Islet of Langerhans (tissue), 1 donor: ENCODE results near the gene POLR3H.
"Not testable (repeated sequence)": the region's sequence is repeated elsewhere in the genome, so short reads cannot be mapped to it uniquely, and the experiment has no call there.

Experiments used
- FAIRE-seq: peaks from one replicate; lab custom pipeline; 2011; peaks lifted over from hg19 to GRCh38; lab: Jason Lieb, UNC

Gene POLR3H

DNA sequence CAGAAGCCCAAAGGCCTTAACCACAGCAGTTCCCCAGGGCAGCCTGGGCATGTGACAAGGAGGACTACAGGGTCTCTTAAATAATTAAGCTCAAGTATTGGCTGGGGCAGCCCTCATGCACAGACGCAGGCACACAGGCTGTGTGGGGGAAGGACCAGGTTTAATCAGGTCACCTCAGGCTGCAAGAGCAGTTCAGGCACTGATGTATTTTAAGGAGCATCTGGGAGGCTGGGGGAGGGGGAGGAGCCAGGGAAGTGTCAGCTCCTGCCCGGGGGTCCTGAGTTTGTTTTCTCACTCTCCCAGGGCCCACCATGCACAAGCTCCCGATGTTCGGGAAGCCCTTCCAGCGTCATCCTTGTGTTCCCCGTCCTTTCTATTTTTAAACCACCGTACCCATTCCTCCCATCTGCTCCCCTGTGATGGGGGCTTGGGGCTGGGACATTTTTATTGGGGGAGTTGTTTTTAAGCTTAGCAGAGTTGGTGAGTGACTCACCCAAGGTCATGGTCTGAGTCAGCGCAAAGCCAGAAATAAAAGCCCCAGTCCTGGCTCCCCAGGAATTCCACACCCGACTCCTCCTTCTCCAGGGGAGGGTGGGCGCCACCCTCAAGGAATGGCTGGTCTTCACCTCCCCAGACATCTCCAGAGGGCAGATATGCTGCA is 18.9 kb upstream of the POLR3H start:
- no peak for FAIRE-seq

DNA sequence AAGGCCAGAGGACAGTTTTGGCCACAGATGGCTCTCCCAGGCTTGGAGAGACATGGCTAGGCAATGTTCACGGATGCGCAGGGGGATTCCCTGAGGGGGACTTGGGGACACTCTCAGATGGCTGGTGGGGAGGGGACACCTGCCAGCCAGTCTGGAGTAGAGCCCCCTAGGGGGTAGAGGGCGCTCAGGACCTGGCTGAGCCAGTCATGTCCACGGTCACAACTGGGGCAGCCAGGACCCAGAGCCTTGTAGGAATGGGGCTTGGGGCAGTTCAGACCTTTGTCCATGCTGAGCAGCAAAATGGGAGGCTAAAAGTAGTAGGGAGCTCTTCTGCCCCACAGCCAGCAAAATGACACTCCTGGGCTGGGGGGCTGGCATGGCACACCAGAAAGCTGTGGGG is 18.2 kb upstream of the POLR3H start:
- FAIRE-seq: no peak

DNA sequence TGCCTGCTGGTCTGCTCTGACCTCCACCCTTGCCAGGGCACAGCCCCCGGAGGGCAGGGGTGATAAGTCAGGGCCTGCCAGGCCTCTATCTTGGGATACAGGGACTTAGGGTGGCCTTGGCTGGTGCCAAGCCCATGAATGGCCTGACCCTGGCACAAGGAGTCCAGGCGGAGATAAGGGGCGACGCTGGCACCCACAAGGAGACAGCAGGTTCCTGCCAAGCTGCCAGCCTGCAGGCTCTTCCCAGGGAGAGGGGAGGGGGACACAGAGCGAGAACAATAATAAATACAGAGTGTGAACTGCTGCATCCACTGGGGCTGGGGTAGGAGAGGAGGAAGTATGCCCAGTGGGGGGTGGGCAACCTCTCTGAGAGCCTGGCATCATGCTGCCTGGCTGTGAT is 17.5 kb upstream of the POLR3H start:
- no peak for FAIRE-seq

DNA sequence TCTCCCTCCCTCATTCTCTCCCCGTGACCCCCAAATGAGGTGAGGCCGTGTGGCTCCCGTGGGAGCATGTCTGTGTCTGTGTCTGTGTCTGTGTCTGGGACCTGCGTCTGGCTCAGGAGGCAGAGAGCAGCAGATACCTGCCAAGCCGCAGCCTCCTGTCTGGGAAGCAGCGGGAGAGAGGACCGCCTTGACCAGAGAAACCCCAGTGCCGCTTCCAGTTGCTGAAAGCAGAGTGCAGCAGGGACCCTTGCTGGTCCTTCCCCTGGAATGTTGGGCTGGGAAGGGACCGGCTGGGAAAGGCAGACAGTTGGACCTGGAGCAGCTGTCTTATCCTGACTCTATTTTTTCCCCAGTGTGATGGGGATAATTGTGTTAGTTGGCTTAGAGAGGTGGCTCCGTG is 17.1 kb upstream of the POLR3H start:
- no peak for FAIRE-seq

DNA sequence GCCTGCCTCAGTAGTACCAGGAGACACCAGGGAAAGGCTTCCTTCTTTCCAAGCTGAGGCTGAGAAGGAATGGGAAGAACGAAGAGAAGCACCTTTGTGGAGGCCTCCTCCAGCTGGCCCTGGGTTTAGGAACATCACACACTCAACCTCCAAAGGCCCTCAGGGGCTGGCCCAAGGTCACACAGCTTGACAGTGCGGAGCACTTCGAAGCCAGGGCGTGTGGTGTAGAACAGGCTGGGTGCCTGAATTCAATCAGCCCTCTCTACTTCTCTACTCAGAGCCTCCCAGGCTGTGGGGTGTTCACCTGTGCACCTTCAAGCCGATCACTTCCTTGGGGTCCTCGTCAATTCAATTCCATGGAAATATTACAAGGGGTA is 15.8 kb upstream of the POLR3H start:
- no peak for FAIRE-seq

DNA sequence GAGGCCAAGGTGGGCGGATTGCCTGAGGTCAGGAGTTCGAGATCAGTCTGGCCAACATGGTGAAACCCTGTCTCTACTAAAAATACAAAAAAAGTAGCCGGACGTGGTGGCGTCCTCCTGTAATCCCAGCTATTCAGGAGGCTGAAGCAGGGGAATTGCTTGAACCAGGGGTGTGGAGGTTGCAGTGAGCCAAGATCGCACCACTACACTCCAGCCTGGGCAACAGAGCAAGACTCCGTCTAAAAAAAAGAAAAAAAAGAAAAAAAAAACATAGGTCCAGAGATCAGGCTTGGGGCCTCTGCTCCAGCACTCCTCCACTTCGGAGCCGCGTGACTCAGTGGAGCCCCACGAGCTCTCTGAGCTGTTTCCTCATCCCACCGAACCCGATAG is 14.0 kb upstream of the POLR3H start:
- FAIRE-seq: not testable (repeated sequence)

DNA sequence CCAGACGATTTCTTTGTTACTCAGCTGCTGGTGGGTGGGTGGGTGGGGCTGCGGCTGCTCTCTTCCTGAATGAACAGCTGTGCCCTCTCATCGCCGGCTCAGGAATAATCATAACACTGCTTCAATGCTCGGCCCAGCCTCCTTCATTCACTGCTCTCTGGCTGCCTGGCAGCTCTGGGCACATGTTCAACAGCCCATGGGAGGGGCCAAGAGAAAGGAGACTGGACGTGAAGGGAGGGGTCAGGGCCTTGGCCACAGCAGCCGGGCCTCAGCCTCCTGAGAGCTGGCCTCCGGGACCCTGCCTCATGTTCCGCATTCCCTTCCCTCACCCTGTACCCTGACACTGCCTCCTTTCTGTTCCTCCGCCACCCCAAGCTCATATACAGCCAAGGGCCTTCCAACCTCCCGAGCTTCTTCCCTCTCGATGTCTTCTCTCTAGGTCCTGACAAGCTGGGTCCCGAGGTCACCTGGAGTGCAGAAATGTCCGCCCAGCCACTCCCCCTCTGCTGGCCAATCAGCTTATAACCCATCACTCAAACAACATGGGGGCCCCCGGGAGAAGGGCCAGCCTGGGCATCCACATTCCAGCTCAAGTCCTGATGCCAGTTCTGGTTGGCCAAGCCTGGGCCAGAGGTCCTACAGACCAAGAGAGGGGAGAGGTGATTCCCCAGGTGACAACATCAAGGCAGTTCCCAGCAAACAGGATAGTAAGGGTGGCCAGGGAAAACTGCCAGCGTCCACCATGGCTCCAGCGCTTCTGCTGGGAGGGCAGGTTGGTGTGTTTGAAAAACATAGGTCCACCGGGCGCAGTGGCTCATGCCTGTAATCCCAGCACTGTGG is 13.4 kb upstream of the POLR3H start:
- FAIRE-seq: no peak

DNA sequence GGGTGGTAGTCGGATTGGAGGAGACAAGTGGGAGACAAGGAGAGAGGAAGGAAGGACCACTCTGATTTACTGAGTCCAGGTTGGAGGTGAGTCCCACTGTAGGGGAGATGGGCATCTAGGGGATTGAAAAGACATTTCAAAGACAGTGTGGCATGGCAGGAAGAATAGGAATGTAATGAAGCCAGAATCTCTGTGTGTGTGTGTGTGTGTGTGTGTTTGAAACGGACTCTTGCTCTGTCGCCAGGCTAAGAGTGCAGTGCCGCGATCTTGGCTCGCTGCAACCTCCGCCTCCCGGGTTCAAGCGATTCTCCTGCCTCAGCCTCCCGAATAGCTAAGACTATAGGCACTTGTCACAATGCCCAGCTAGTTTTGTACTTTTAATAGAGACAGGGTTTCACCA is 12.3 kb upstream of the POLR3H start:
- FAIRE-seq: no peak

DNA sequence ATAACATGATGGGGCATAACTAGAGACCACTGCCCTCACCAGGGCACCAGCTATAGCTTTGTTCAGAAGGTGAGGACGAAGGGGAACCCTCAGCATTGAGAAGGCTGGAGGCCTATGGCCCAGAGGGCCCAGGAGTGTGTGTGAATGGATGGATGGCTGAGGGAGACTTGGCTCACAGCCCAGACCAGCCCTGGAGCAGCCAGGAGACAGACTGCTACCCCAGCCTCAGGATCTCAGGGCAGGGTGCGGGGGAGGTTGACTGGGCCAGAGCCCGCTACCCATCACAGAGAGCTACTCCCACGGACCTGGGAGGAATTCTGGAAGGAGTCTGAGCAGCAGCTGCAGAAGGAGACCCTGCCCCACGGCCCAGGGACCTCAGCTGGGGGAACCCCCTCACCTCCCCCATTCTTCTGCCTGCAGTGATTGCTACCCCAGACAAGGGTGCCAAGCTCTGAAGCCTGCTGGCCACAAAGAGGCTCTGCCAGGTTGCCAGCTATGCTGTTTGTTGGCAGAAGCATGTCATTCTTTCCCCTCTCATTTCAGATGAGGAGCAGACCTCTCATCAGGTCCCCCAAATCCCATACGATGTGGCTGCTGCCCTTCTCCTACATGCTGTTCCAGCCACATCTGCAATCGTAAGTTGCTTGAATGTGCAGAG is 11.2 kb upstream of the POLR3H start:
- FAIRE-seq: no peak

DNA sequence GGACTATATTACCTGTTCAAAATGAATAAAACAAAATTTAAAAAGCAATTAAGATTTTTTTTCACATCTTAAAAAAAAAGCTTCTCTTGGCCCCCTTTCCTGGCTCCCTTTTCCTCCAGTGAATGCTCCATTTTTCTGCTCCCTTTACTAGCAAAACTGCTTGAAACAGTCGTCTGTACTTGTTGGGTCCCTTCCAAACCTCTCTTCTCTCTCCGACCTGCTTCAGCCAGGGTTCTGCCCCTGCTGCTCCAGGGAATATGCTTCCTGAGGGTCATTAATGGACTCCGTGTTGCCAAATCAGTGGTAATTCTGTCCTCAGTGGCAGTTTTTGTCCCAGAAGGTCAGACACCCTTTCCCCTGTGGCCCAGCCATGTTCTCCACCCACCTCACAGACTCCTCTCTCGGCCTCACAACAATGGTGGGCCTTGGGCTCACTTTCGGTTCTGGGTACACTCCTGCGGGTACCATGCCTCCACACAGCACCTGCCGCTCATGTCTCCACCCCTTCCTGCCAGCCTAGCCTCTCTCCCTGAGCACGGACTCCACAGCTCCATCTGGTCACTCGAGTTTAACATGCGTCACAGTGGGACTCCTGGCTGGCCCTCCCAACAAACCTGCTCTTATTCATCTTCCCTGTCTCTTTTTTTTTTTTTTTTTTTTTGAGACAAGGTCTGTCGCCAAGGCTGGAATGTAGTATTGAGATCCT is 7.8 kb upstream of the POLR3H start:
- no peak for FAIRE-seq

DNA sequence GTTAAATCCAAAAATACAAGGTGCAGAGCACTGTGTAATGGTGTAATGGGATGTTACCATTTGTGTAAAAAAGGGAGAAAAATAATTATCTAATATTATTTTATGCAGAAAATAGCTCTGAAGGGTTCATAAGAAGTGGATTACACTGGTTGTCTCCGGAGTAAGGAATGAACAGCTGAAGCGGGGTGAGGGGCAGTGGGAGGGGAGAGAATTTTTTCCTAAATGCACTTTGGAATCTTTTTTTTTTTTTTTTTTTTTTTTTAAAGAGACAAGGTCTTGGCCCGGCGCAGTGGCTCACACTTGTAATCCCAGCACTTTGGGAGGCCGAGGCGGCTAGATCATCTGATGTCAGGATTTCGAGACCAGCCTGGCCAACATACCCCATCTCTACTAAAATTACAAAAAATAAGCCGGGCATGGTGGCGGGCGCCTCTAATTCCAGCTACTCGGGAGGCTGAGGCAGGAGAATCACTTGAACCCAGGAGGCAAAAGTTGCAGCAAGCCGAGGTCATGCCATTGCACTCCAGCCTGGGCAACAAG is 6.8 kb upstream of the POLR3H start:
- FAIRE-seq: no peak

DNA sequence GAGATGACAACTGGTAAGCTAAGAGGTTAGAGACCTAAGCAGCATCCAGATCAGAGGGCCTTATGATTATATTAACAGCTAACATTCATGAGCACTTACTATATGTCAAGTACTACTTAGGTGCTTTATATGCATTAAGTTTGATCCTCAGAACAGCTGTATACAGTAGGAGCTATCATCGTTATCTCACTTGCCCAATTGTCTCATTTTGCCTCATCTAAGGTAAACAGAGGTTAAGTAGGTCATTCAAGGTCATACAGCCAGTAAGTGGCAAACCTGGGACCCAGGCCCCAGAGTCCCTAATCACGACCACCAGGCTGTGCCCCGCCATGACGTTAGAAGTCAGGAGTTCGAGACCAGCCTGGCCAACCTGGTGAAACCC is 4.6 kb upstream of the POLR3H start:
- no peak for FAIRE-seq

DNA sequence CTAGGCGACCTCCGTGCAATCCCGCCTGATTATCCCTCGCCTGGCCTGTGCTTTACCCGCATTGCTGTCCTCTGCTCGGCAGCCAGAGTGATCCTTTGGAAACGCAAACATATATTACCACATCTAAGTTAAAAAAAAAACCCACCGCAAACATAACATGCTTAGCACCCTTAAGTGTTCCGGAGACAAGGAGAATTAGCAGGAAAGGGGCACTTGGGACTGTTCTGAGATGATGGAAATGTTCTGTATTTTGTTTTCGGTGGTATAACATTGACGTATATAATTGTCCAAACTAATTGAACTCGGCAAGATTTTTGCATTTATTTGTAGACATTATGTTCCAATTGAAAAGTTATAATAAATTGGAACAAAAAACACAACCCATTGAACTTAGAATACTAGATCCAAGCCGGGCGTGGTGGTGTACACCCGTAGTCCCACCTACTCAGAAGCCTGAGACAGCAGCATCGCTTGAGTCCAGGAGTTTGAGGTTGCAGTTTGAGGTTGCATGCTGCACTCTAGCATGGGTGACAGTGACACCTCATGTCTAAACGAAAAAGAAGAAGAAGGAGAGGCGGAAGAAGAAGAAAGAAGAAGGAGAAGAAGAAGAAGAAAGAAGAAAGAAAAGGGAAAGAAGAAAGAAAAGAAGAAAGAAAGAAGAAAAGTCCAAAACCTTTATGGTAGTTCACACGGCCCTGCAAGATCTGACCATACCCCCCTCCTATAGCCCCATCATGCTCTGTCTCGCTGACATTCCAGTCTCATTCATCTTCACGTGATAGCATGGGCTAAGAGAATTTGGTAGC is 604 bp upstream of the POLR3H start:
- peak; percentile 94 for FAIRE-seq

DNA sequence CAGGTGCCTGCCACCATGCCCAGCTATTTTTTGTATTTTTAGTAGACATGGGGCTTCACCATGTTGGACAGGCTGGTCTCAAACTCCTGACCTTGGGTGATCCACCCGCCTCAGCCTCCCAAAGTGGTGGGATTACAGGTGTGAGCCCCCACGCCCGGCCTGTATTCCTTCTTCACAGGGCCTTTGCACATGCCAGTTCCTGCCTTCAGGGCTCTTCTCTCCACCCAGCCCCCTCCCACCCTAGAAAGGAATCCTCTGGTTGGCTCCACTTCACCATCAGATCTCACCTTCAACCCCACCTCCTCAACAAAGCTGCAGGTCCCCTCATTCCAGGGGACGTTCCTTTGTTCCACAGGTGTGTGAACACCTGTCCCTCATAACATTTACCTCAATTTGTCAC is 2.0 kb downstream of the POLR3H start:
- no peak for FAIRE-seq

DNA sequence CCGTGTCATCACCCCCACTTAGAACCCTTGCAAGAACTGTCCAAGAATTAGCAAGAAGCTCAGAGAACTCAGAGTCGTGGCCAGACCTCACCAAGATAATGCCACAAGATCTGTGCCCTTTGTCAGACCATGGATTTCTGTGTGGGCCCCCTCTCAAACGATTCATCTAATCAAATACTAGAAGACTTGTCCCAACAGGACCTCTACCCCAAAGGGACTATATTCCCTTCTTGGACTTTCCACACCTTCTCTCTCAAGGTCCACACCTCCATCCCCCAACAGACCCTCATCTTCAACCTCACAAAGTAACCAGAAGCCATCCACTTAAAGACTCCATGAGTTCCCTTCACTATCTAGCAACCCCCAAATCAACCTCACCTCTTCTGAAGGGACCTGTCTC is 2.8 kb downstream of the POLR3H start:
- FAIRE-seq: no peak

DNA sequence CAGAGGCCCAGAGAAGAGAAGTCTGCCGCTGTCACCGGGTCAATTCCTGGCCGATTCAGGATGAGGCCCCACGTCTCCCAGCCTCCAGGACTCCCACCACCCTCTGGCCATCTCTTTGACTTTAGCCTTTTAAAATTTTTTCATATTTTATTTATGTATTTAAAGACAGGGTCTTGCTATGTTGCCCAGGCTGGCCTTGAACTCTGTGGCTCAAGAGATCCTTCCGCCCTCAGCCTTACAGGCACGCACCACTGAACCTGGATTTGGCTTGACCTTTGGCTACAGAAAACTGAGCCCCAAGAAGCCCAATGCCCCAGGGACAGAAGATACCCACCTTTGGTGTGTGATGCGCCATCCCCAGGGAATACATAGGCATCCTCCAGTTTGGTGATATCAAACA is 3.9 kb downstream of the POLR3H start:
- FAIRE-seq: no peak

DNA sequence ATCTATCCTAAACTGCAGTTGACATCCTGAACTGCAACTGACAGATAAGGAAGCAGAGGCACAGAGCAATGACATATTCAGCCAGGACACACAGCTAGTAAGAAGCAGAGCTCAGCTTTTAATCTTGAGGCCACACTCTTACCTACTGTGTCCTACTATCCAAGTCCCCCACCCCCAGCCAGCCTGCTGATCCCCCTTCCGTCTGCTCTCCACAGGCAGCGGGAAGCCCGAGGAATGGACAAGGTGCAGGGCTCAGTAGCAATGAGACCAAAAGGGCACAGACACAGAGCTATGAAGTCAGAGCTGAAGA is 4.3 kb downstream of the POLR3H start:
- no peak for FAIRE-seq

DNA sequence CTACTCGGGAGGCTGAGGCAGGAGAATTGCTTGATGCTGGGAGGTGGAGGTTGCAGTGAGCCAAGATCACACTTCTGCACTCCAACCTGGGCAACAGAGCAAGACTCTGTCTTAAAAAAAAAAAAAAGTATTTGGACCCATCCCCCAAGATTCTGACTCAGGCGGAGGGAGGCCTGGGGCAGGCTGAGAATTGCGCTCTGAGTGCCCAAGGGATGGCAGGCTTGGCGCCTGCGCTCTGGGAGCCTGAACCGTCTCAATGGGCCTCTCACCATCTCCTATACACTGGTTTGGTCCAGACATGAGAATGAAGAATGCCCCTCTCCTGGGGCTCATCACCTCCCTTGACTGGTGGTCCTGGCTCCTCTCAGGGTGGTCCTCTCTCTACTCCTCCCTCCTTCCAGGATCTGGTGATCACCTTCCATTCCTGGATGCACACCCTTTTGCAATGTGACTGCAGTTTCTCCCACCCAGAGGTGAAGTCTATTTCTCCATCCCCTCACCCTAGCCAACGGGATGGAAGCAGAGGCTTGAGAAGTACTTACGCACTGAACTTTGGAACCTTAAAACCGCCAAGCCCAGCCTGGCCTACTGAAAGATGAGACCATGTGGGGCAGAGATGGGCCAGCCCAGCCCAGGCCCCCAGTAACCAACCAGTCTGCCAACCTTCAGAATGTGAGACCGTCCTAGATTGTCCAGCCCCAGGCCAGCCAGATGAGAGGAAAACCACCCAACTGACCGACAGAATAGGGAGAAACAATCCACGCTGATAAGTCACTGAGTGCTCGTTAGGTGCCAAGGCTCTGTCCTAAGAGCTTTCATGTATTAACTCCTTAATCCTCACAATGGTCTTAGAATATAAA is 4.9 kb downstream of the POLR3H start:
- no peak for FAIRE-seq

DNA sequence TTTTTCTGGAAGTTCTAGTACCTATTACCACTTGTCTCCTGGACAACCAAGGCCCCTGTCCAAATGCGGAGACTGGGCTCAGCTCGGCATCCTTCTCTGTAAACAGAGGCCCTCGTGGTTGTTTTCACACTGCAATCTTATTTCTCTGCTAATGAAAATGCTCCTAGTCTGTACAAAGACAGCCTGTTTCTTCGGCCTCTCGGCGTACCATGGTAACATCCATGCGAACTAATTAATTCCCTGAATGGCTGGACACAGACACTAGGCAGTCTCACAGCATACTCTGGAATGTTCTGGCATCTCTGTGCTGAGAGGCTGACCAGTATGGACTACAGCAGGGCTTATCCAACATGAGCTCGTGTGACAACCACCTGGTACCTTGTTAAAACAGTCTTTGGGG is 5.7 kb downstream of the POLR3H start:
- FAIRE-seq: no peak

DNA sequence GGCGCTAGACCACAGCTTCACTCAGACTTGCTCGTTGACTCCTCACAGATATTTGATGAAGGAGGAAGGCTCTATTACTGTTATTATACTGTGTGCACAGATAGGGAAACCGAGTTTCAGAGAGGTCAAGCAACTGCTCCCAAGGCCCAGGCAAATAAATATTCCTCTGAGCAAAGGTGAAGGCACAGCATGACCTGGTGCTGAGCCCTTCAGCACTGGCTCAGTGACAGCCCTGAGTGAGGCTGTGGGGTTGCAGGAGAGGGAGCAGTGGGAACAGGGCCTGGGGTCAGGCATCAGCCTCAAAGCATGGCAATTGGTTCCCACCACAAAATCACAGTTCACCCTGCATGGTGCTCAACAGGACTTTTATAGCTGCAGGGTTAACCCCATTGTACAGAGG is 7.1 kb downstream of the POLR3H start:
- FAIRE-seq: no peak

DNA sequence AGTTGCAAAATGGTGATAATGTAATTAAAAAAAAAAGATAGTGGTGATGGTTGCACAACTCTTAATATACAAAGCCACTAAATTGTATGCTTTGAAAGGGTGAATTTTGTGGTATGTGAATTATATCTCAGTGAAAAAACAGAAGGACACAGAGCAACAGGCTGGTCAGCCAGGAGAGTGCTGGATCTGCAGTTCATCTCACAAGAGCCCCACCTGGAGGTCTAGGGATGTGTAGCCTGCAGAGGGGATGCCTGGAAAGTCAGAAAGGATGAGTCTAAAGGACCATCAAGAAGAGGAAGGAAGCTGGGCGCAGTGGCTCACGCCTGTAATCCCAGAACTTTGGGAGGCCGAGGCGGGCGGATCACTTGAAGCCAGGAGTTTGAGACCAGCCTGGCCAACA is 9.0 kb downstream of the POLR3H start:
- no peak for FAIRE-seq
